Measurements from ENCODE around the gene XPO6. TPM values are rescaled to one million over a fixed set of nuclear protein-coding genes. Genes with fewer than 3 reads are reported as not detected.

The XPO6 gene
- total RNA-seq, 1 experiment from 2014 or later, result 106 TPM

DNA sequence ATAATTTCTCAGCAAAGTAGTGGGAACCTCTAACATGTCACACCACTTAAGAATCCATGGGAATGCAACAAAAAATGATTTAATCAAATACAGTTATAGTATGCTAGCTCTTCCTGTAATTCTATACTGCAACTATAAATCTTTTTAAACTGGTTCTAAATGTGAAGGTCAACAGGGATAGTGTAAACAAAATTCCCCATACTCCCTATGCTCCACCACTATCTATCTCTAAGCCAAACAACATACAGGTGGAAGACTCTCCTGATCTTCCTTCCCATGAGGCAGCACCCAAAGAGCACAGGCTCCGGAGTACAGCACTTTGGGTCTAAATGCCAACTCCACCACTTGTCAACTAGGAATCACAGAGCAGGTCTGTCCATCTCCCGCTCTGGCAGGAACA, 4.4 kb downstream of the XPO6 start:
- intact Hi-C loops (cut with micrococcal nuclease), result no loop called here
- H2AFZ ChIP-seq (ENCODE audit: low read length), result no peak overlapping the region
- no peak for DNase-seq
- H3K79me2 ChIP-seq (ENCODE audit: low read length), result peaks cover 90% of the 10 kb centered on the region
- no TSS peak for BruUV-seq (replicated peaks)
- peaks cover 27% of the 10 kb centered on the region for H3K36me3 ChIP-seq (ENCODE audit: low read depth, low read length)
- CTCF ChIA-PET, result no interaction called here
- H3K27ac ChIP-seq (ENCODE audit: low read length), result no peak overlapping the region
- peaks cover 28% of the 10 kb centered on the region for H3K4me1 ChIP-seq (ENCODE audit: insufficient read depth, low read length)
- H3K27me3 ChIP-seq (ENCODE audit: low read length), result no peaks in the 10 kb centered on the region
- H3K4me3 ChIP-seq (ENCODE audit: low read length), result no peak overlapping the region
- H3K9ac ChIP-seq (ENCODE audit: low read length), result no peak overlapping the region
- no peaks in the 10 kb centered on the region for H3F3A ChIP-seq (ENCODE audit: low read length, unreplicated experiment)
- no peaks in the 10 kb centered on the region for H3K9me2 ChIP-seq (replicated peaks; ENCODE audit: low read length)
- H3K4me2 ChIP-seq (ENCODE audit: low read length), result no peak overlapping the region
- POLR2A ChIA-PET (ENCODE audit: unreplicated experiment), result no interaction called here
- no peaks in the 10 kb centered on the region for H3K9me3 ChIP-seq (ENCODE audit: low read length)
- no peak for ATAC-seq
- TF ChIP-seq EZH2 (IDR thresholded peaks at IDR 0.05; ENCODE audit: low read length, unreplicated experiment), result no peak
- no peak for TF ChIP-seq CTCF (conservative IDR thresholded peaks at IDR 0.05; ENCODE audit: low read depth, low read length)
- TF ChIP-seq EZH2phosphoT487 (IDR thresholded peaks at IDR 0.05; ENCODE audit: borderline replicate concordance, low read length), result no peak
- peaks cover 50% of the 10 kb centered on the region for H4K20me1 ChIP-seq (ENCODE audit: low read length)

- POLR2A ChIA-PET (ENCODE audit: unreplicated experiment), result no interaction called here
- Histone ChIP-seq H3K4me3 (ENCODE audit: low read length) (no peak overlapping the region), H2AFZ (ENCODE audit: low read length) (no peak overlapping the region), H3K36me3 (ENCODE audit: low read depth, low read length) (peaks cover 36% of the 10 kb centered on the region), H4K20me1 (ENCODE audit: low read length) (peaks cover 54% of the 10 kb centered on the region), H3F3A (ENCODE audit: low read length, unreplicated experiment) (no peaks in the 10 kb centered on the region), H3K27ac (ENCODE audit: low read length) (no peak overlapping the region), H3K9me3 (ENCODE audit: low read length) (no peaks in the 10 kb centered on the region), H3K9ac (ENCODE audit: low read length) (no peak overlapping the region), H3K4me2 (ENCODE audit: low read length) (no peak overlapping the region), H3K4me1 (ENCODE audit: insufficient read depth, low read length) (peaks cover 25% of the 10 kb centered on the region), H3K27me3 (ENCODE audit: low read length) (no peaks in the 10 kb centered on the region), H3K79me2 (ENCODE audit: low read length) (peaks cover 99% of the 10 kb centered on the region), H3K9me2 (replicated peaks; ENCODE audit: low read length) (no peaks in the 10 kb centered on the region)
- ATAC-seq (no peak), DNase-seq (no peak)
- CTCF ChIA-PET, result no interaction called here
- no TSS peak for BruUV-seq (replicated peaks)
- TF ChIP-seq EZH2 (IDR thresholded peaks at IDR 0.05; ENCODE audit: low read length, unreplicated experiment), result no peak
- TF ChIP-seq EZH2phosphoT487 (IDR thresholded peaks at IDR 0.05; ENCODE audit: borderline replicate concordance, low read length), result no peak
- TF ChIP-seq CTCF (conservative IDR thresholded peaks at IDR 0.05; ENCODE audit: low read depth, low read length), result no peak
- intact Hi-C loops (cut with micrococcal nuclease), result no loop called here
These were observed 5.8 kb downstream of the XPO6 start for GRCh38 chr16:28205974-28206373.

DNA sequence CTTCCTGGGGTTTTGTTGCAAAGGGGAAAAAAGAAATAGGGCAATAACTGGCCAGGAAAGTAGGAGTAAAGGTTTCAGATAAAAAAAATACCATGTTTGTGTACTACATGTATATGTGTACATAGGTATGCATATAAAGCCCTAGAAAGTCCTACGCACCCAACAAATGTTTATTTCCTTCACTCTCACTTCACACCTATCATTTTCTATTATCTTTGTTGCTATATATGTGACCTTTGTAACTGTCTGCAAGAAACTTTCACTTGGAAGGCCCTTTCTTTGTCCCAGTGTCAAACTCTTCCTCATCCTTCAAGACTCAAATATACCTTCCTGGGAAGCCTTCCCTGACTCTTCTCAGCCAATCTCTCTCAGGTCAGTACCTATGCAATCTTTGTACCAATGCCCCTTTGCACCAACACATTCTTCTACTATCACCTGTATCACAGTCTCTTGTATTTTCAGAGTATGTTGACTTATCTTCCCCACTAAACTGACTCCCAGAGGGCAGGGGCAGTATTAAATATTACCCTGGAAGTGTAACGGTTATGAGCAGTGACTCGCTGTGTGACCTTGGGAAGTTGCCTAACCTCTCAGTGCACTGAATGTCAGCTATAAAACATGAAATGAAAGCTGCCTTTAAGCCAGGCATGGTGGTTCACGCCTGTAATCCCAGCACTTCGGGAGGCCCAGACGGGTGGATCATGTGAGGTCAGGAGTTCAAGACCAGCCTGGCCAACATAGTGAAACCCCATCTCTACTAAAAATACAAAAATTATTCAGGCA, 6.5 kb downstream of the XPO6 start:
- no peaks in the 10 kb centered on the region for H3F3A ChIP-seq (ENCODE audit: low read length, unreplicated experiment)
- intact Hi-C loops (cut with micrococcal nuclease), result no loop called here
- H3K27ac ChIP-seq (ENCODE audit: low read length), result no peak overlapping the region
- no peak for ATAC-seq
- no peaks in the 10 kb centered on the region for H3K27me3 ChIP-seq (ENCODE audit: low read length)
- TF ChIP-seq CTCF (conservative IDR thresholded peaks at IDR 0.05; ENCODE audit: low read depth, low read length) (no peak), EZH2 (IDR thresholded peaks at IDR 0.05; ENCODE audit: low read length, unreplicated experiment) (no peak)
- H3K4me2 ChIP-seq (ENCODE audit: low read length), result no peak overlapping the region
- peaks cover 24% of the 10 kb centered on the region for H3K4me1 ChIP-seq (ENCODE audit: insufficient read depth, low read length)
- H3K4me3 ChIP-seq (ENCODE audit: low read length), result no peak overlapping the region
- no peak for DNase-seq
- ChIA-PET POLR2A (ENCODE audit: unreplicated experiment) (no interaction called here), CTCF (no interaction called here)
- H2AFZ ChIP-seq (ENCODE audit: low read length), result no peak overlapping the region
- H4K20me1 ChIP-seq (ENCODE audit: low read length), result peaks cover 47% of the 10 kb centered on the region
- H3K9me3 ChIP-seq (ENCODE audit: low read length), result no peaks in the 10 kb centered on the region
- BruUV-seq (replicated peaks), result no TSS peak
- H3K9me2 ChIP-seq (replicated peaks; ENCODE audit: low read length), result no peaks in the 10 kb centered on the region
- H3K9ac ChIP-seq (ENCODE audit: low read length), result no peak overlapping the region
- H3K36me3 ChIP-seq (ENCODE audit: low read depth, low read length), result peaks cover 40% of the 10 kb centered on the region
- peaks cover 99% of the 10 kb centered on the region for H3K79me2 ChIP-seq (ENCODE audit: low read length)

Measured in PC-3 (cell line).